ENCODE results near the gene GXYLT1. TPM values are rescaled to one million over a fixed set of nuclear protein-coding genes. Genes with fewer than 3 reads are reported as not detected.
"Not testable (repeated sequence)": the region's sequence is repeated elsewhere in the genome, so short reads cannot be mapped to it uniquely, and the experiment has no call there.

GXYLT1 gene
- total and polyA plus RNA-seq, 2 experiments from 2014 or later, result 9.0 to 28.8 TPM

GRCh38 chr12:42190376-42190775 lies 45.7 kb upstream of the GXYLT1 start:
- Histone ChIP-seq H3K27ac (no peak overlapping the region), H3K27me3 (no peaks in the 10 kb centered on the region), H3K4me3 (no peak overlapping the region), H3K9me3 (ENCODE audit: low read depth) (no peaks in the 10 kb centered on the region), H3K36me3 (replicated peaks; ENCODE audit: insufficient read depth, low read depth) (no peaks in the 10 kb centered on the region), H3K4me2 (no peak overlapping the region), H4K20me1 (ENCODE audit: insufficient read depth, poor library complexity, severe bottlenecking) (no peaks in the 10 kb centered on the region), H3K79me2 (no peaks in the 10 kb centered on the region), H3K9me2 (replicated peaks; ENCODE audit: insufficient read depth) (no peaks in the 10 kb centered on the region), H2AFZ (no peak overlapping the region), H3K4me1 (ENCODE audit: insufficient read depth) (no peaks in the 10 kb centered on the region)
- TF ChIP-seq CTCF (IDR thresholded peaks at IDR 0.05; ENCODE audit: poor library complexity), result no peak
- no peak for TF ChIP-seq EZH2 (IDR thresholded peaks at IDR 0.05; ENCODE audit: borderline replicate concordance)
- TF ChIP-seq EZH2phosphoT487 (IDR thresholded peaks at IDR 0.05; ENCODE audit: low read depth, severe bottlenecking, unreplicated experiment), result no peak
- DNase-seq (ENCODE audit: low spot score), result no peak

GRCh38 chr12:42188275-42188674 lies 43.6 kb upstream of the GXYLT1 start:
- H3K4me2 ChIP-seq; H3K27me3 ChIP-seq; DNase-seq (ENCODE audit: low spot score); H3K79me2 ChIP-seq; H2AFZ ChIP-seq; H3K9me3 ChIP-seq (ENCODE audit: low read depth); H3K9me2 ChIP-seq (replicated peaks; ENCODE audit: insufficient read depth); H3K4me1 ChIP-seq (ENCODE audit: insufficient read depth); H3K36me3 ChIP-seq (replicated peaks; ENCODE audit: insufficient read depth, low read depth); H3K27ac ChIP-seq; H4K20me1 ChIP-seq (ENCODE audit: insufficient read depth, poor library complexity, severe bottlenecking); H3K4me3 ChIP-seq: not testable (repeated sequence)
- 97% methylated on average over 3 of the region's 3 CpGs for WGBS (ENCODE audit: low lambda C conversion rate, missing lambda C conversion rate)

GRCh38 chr12:42187799-42188198 lies 43.1 kb upstream of the GXYLT1 start:
- Histone ChIP-seq H3K4me2 (no peak overlapping the region), H4K20me1 (ENCODE audit: insufficient read depth, poor library complexity, severe bottlenecking) (no peaks in the 10 kb centered on the region), H3K9me2 (replicated peaks; ENCODE audit: insufficient read depth) (no peaks in the 10 kb centered on the region), H3K27me3 (no peaks in the 10 kb centered on the region), H3K4me1 (ENCODE audit: insufficient read depth) (no peaks in the 10 kb centered on the region), H3K9me3 (ENCODE audit: low read depth) (no peaks in the 10 kb centered on the region), H3K4me3 (no peak overlapping the region), H3K36me3 (replicated peaks; ENCODE audit: insufficient read depth, low read depth) (no peaks in the 10 kb centered on the region), H2AFZ (no peak overlapping the region), H3K79me2 (peaks cover 3% of the 10 kb centered on the region), H3K27ac (no peak overlapping the region)
- DNase-seq (ENCODE audit: low spot score), result peak; percentile 14
- TF ChIP-seq EZH2phosphoT487 (IDR thresholded peaks at IDR 0.05; ENCODE audit: low read depth, severe bottlenecking, unreplicated experiment) (no peak), CTCF (IDR thresholded peaks at IDR 0.05; ENCODE audit: poor library complexity) (no peak), EZH2 (IDR thresholded peaks at IDR 0.05; ENCODE audit: borderline replicate concordance) (no peak)
- WGBS (ENCODE audit: low lambda C conversion rate, missing lambda C conversion rate), result 77% methylated on average over 2 of the region's 2 CpGs

GRCh38 chr12:42186793-42187192 lies 42.1 kb upstream of the GXYLT1 start:
- Histone ChIP-seq H3K4me2 (no peak overlapping the region), H3K27me3 (no peaks in the 10 kb centered on the region), H3K4me3 (no peak overlapping the region), H3K36me3 (replicated peaks; ENCODE audit: insufficient read depth, low read depth) (no peaks in the 10 kb centered on the region), H3K79me2 (peaks cover 3% of the 10 kb centered on the region), H2AFZ (no peak overlapping the region), H4K20me1 (ENCODE audit: insufficient read depth, poor library complexity, severe bottlenecking) (no peaks in the 10 kb centered on the region), H3K4me1 (ENCODE audit: insufficient read depth) (no peaks in the 10 kb centered on the region), H3K9me2 (replicated peaks; ENCODE audit: insufficient read depth) (no peaks in the 10 kb centered on the region), H3K27ac (no peak overlapping the region), H3K9me3 (ENCODE audit: low read depth) (no peaks in the 10 kb centered on the region)
- no peak for DNase-seq (ENCODE audit: low spot score)
- WGBS (ENCODE audit: low lambda C conversion rate, missing lambda C conversion rate), result 92% methylated on average over 2 of the region's 2 CpGs
- TF ChIP-seq EZH2phosphoT487 (IDR thresholded peaks at IDR 0.05; ENCODE audit: low read depth, severe bottlenecking, unreplicated experiment) (no peak), EZH2 (IDR thresholded peaks at IDR 0.05; ENCODE audit: borderline replicate concordance) (no peak), CTCF (IDR thresholded peaks at IDR 0.05; ENCODE audit: poor library complexity) (no peak)
